OCI-LY1 (cell line): ENCODE results near the gene SNRNP48.

Experiments
- EZH2 ChIP-seq: fragments of 200-600 bp; sonication (generic), shearing (Covaris generic); IDR thresholded peaks from 2 replicates; pipeline ENCODE4 v1.8.0; 2017; ENCODE audit warnings: borderline replicate concordance, mixed run types, mild to moderate bottlenecking, antibody characterized with exemption, low read length, moderate library complexity, mixed read lengths
- TF ChIP-seq, protein P1 (sequence below): fragments of 200-600 bp; sonication (generic), shearing (Covaris generic); IDR thresholded peaks from 2 replicates; pipeline ENCODE4 v1.5.1; 2017; ENCODE audit warnings: mild to moderate bottlenecking, antibody characterized with exemption, low read length, moderate library complexity, mixed read lengths

GRCh38 chr6:7650878-7651277, 60.9 kb downstream of the SNRNP48 start:
- TF ChIP-seq, protein P1, sequence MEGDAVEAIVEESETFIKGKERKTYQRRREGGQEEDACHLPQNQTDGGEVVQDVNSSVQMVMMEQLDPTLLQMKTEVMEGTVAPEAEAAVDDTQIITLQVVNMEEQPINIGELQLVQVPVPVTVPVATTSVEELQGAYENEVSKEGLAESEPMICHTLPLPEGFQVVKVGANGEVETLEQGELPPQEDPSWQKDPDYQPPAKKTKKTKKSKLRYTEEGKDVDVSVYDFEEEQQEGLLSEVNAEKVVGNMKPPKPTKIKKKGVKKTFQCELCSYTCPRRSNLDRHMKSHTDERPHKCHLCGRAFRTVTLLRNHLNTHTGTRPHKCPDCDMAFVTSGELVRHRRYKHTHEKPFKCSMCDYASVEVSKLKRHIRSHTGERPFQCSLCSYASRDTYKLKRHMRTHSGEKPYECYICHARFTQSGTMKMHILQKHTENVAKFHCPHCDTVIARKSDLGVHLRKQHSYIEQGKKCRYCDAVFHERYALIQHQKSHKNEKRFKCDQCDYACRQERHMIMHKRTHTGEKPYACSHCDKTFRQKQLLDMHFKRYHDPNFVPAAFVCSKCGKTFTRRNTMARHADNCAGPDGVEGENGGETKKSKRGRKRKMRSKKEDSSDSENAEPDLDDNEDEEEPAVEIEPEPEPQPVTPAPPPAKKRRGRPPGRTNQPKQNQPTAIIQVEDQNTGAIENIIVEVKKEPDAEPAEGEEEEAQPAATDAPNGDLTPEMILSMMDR, result no peak
- no peak for TF ChIP-seq EZH2
